GM23338 (cell line): ENCODE results near the gene DUSP18. TPM values are rescaled to one million over a fixed set of nuclear protein-coding genes. Genes with fewer than 3 reads are reported as not detected.
A peak's percentile ranks its signal among the peaks of the same experiment; 100 is the strongest.

Source experiments
- ATAC-seq: fragments of 200-7000 bp; cut with Tn5 transposase; 3 replicates; pipeline ENCODE4 v1.9.1; 2020
- DNase-seq: peaks from one replicate; pipeline ENCODE4 v3.0.0-alpha.2; 2015; ENCODE audit warnings: low spot score
- H2AFZ ChIP-seq: fragments of 200-600 bp; sonication (generic); 2 replicates; pipeline ENCODE4 v1.8.0; 2016; ENCODE audit warnings: antibody characterized with exemption, mild to moderate bottlenecking, moderate library complexity
- H3F3A ChIP-seq: fragments of 200-600 bp; sonication (generic); replicated peaks from 2 replicates; pipeline ENCODE4 v1.8.0; 2017; ENCODE audit warnings: antibody characterized with exemption, mixed run types, low read depth
- H3K27ac ChIP-seq: fragments of 200-600 bp; sonication (generic); 2 replicates; pipeline ENCODE4 v1.6.1; 2016; ENCODE audit warnings: low read depth
- H3K27me3 ChIP-seq: fragments of 200-600 bp; sonication (generic); 2 replicates; pipeline ENCODE4 v1.8.0; 2016; ENCODE audit warnings: mild to moderate bottlenecking, mixed run types, moderate library complexity; ENCODE audit not compliant: insufficient read depth
- H3K36me3 ChIP-seq: fragments of 200-600 bp; sonication (generic); 2 replicates; pipeline ENCODE4 v1.8.0; 2016; ENCODE audit warnings: mild to moderate bottlenecking; ENCODE audit not compliant: insufficient read depth
- H3K4me1 ChIP-seq: fragments of 200-600 bp; sonication (generic); 2 replicates; pipeline ENCODE4 v1.8.0; 2016; ENCODE audit warnings: mild to moderate bottlenecking, moderate library complexity; ENCODE audit not compliant: insufficient read depth
- H3K4me2 ChIP-seq: fragments of 200-600 bp; sonication (generic); 2 replicates; pipeline ENCODE4 v1.7.1; 2017; ENCODE audit warnings: mixed run types
- H3K4me3 ChIP-seq: fragments of 200-600 bp; sonication (generic); 2 replicates; pipeline ENCODE4 v1.6.1; 2016; ENCODE audit warnings: mixed run types
- H3K79me2 ChIP-seq: fragments of 200-600 bp; sonication (generic); replicated peaks from 2 replicates; pipeline ENCODE4 v1.8.0; 2017; ENCODE audit warnings: mild to moderate bottlenecking; ENCODE audit not compliant: insufficient read depth
- H3K9me2 ChIP-seq: fragments of 200-600 bp; sonication (generic); 2 replicates; pipeline ENCODE4 v1.8.0; 2017; ENCODE audit not compliant: insufficient read depth
- H4K20me1 ChIP-seq: fragments of 200-600 bp; sonication (generic); replicated peaks from 2 replicates; pipeline ENCODE4 v1.8.0; 2017; ENCODE audit warnings: mild to moderate bottlenecking; ENCODE audit not compliant: insufficient read depth
- H3K27ac Mint-ChIP-seq: 2 replicates; pipeline ENCODE4 v1.8.0; 2020; ENCODE audit warnings: inconsistent platforms, mild to moderate bottlenecking, moderate library complexity, mixed read lengths
- H3K27me3 Mint-ChIP-seq: 3 replicates; pipeline ENCODE4 v1.8.0; 2022; ENCODE audit warnings: low read depth, mild to moderate bottlenecking, moderate library complexity, mixed read lengths, inconsistent platforms; ENCODE audit not compliant: insufficient read depth, poor library complexity
- H3K36me3 Mint-ChIP-seq: 3 replicates; pipeline ENCODE4 v1.8.0; 2021; ENCODE audit warnings: low read depth, mild to moderate bottlenecking, inconsistent platforms, moderate library complexity, mixed read lengths
- H3K4me1 Mint-ChIP-seq: 3 replicates; pipeline ENCODE4 v1.8.0; 2020; ENCODE audit warnings: mild to moderate bottlenecking, inconsistent platforms, mixed read lengths
- H3K4me3 Mint-ChIP-seq: 3 replicates; pipeline ENCODE4 v1.8.0; 2021; ENCODE audit warnings: moderate library complexity, mild to moderate bottlenecking, inconsistent platforms, mixed read lengths
- H3K9me3 Mint-ChIP-seq: 3 replicates; pipeline ENCODE4 v1.8.0; 2020; ENCODE audit warnings: moderate library complexity, mild to moderate bottlenecking, inconsistent platforms, mixed read lengths
- CREB1 ChIP-seq: fragments of 250-450 bp; sonication (Bioruptor Pico); IDR thresholded peaks from 2 replicates; pipeline ENCODE4 v1.5.0; 2020; ENCODE audit warnings: low read depth, mild to moderate bottlenecking, moderate library complexity
- CTCF ChIP-seq, 2 experiments: fragments of 200-600 bp in 1 of 2; sonication (generic) in 1 of 2; conservative IDR thresholded peaks; 2 replicates each; pipeline versions ENCODE4 v1.5.1 to v1.6.1; 2016 to 2017; ENCODE audit warnings: antibody characterized with exemption in 2 of 2, low read depth in 2 of 2, mild to moderate bottlenecking in 2 of 2, moderate library complexity in 1 of 2
- ETS1 ChIP-seq: IDR thresholded peaks from 2 replicates; pipeline ENCODE4 v1.6.1; 2016; ENCODE audit warnings: antibody characterized with exemption
- EZH2 ChIP-seq: fragments of 200-600 bp; sonication (generic); IDR thresholded peaks from one replicate; pipeline ENCODE4 v1.8.0; 2017; ENCODE audit warnings: antibody characterized with exemption, mild to moderate bottlenecking, low read depth; ENCODE audit not compliant: unreplicated experiment
- JUNB ChIP-seq: IDR thresholded peaks from one replicate; pipeline ENCODE4 v1.6.1; 2016; ENCODE audit warnings: antibody characterized with exemption; ENCODE audit not compliant: unreplicated experiment
- POLR2AphosphoS5 ChIP-seq: IDR thresholded peaks from 2 replicates; pipeline ENCODE4 v1.6.1; 2016; ENCODE audit warnings: antibody characterized with exemption, low read depth
- STAT1 ChIP-seq: IDR thresholded peaks from one replicate; pipeline ENCODE4 v1.6.1; 2016; ENCODE audit warnings: antibody characterized with exemption; ENCODE audit not compliant: unreplicated experiment
- ZNF114 ChIP-seq: fragments of 250-450 bp; sonication (Bioruptor Pico); IDR thresholded peaks from 2 replicates; pipeline ENCODE4 v1.5.0; 2020; ENCODE audit warnings: mild to moderate bottlenecking, moderate library complexity
- ZNF462 ChIP-seq: fragments of 250-450 bp; sonication (Bioruptor Pico); IDR thresholded peaks from 2 replicates; pipeline ENCODE4 v1.5.0; 2020; ENCODE audit warnings: mild to moderate bottlenecking, moderate library complexity
- polyA plus RNA-seq: library from polyadenylated mRNA; unstranded; fragments of >200 nt; fragmentation: Nextera tagmentation; extraction: Ambion mirVana; gene quantifications from 2 replicates; pipeline ENCODE4 v1.2.1, GENCODE V29; 2016
- total RNA-seq: library from RNA; depleted of rRNA; stranded (reverse); fragments of >200 nt; shearing (Covaris generic); gene quantifications from 2 replicates; pipeline ENCODE4 v1.2.3, GENCODE V29; 2014

DUSP18 gene
- total and polyA plus RNA-seq, 2 experiments from 2014 or later = 2.2 to 2.7 TPM

GRCh38 chr22:30635273-30636225, 32.1 kb downstream of the DUSP18 start, which contains the start of gene SLC35E4:
SLC35E4 (plus strand) TSS chr22:30635781; CDS start chr22:30636451, 670 bp downstream.
- Mint-ChIP-seq H3K27ac (no peak within 1 kb of the TSS), H3K4me3 (peak within 1 kb of the TSS; percentile 68), H3K27me3 (peaks cover 20% of the 10 kb centered on the region), H3K36me3 (peaks cover 28% of the 10 kb centered on the region), H3K4me1 (peaks cover 17% of the 10 kb centered on the region), H3K9me3 (peaks cover 13% of the 10 kb centered on the region)
- Histone ChIP-seq H3K9me2 (no peaks in the 10 kb centered on the region), H4K20me1 (no peaks in the 10 kb centered on the region), H3K36me3 (peaks cover 4% of the 10 kb centered on the region; the same call in 1 of the 2 replicates), H3K4me2 (peak within 1 kb of the TSS; percentile 97), H3K27me3 (0 out of 2 replicates have a peak, but pooled peaks cover 3% of the 10 kb centered on the region), H3K4me3 (peak within 1 kb of the TSS; percentile 80), H3K79me2 (no peaks in the 10 kb centered on the region), H3F3A (0 out of 2 replicates have a peak, but pooled peaks cover 2% of the 10 kb centered on the region), H3K4me1 (peaks cover 10% of the 10 kb centered on the region; the same call in 1 of the 2 replicates), H3K27ac (no peak within 1 kb of the TSS), H2AFZ (peak within 1 kb of the TSS; percentile 99)
- no peak for TF ChIP-seq JUNB
- no peak for TF ChIP-seq CREB1 (CRISPR knock-in tag)
- TF ChIP-seq ETS1 = no peak
- TF ChIP-seq STAT1 = no peak
- TF ChIP-seq ZNF462 (CRISPR knock-in tag) = no peak
- no peak for TF ChIP-seq ZNF114
- TF ChIP-seq POLR2AphosphoS5 = peak; percentile 13
- TF ChIP-seq EZH2 = no peak
- peak; percentile 16 to 44; a peak in 3 of 4 replicates for TF ChIP-seq CTCF (conservative IDR thresholded peaks at IDR 0.05; ENCODE audit: low read depth in 2 of 2)
- peak; percentile 81 for ATAC-seq
- DNase-seq = peak; percentile 94
